ENCODE results near the gene YWHAG. TPM values are rescaled to one million over a fixed set of nuclear protein-coding genes. Genes with fewer than 3 reads are reported as not detected.
"Not testable (repeated sequence)": the region's sequence is repeated elsewhere in the genome, so short reads cannot be mapped to it uniquely, and the experiment has no call there.

The YWHAG gene
- total RNA-seq, 1 experiment from 2014 or later: 167 TPM

DNA sequence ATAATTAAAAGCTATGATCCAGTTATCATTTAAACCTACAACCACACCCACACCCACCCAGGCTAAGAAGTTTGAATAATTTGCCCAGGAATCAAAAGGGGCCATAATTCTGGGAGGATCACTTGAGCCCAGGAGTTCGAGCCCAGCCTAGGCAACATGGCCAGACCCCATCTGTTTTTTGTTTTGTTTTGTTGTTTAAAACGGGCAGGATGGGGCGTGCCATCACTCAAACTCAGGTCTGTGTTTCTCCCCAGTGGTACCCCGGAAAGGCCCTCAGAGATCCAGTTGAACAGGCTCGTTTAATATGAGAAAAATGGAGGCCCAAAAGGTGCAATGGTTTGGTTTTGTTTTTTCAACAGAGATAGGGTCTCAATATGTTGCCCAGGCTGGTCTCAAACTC lies 33.0 kb downstream of the YWHAG start:
- DNase-seq (ENCODE audit: low read depth): no peak

DNA sequence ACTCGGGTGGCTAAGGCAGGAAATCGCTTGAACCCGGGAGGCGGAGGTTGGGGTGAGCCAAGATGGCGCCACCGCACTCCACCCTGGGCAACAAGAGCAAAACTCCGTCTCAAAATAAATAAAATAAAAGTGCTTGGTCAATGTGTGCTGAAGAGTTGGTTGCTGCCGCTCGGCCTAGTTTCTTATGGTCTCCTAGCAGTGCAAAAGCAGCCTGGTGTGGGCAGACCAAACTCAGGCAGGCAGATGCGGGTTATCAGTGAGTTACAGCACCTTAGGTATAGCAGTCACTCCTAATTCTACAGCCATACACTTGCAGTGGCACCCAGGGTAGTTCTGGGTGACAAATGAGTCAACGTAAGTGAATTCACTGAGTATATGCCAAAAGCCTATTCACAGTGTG lies 33.7 kb downstream of the YWHAG start:
- no peak for DNase-seq (ENCODE audit: low read depth)

DNA sequence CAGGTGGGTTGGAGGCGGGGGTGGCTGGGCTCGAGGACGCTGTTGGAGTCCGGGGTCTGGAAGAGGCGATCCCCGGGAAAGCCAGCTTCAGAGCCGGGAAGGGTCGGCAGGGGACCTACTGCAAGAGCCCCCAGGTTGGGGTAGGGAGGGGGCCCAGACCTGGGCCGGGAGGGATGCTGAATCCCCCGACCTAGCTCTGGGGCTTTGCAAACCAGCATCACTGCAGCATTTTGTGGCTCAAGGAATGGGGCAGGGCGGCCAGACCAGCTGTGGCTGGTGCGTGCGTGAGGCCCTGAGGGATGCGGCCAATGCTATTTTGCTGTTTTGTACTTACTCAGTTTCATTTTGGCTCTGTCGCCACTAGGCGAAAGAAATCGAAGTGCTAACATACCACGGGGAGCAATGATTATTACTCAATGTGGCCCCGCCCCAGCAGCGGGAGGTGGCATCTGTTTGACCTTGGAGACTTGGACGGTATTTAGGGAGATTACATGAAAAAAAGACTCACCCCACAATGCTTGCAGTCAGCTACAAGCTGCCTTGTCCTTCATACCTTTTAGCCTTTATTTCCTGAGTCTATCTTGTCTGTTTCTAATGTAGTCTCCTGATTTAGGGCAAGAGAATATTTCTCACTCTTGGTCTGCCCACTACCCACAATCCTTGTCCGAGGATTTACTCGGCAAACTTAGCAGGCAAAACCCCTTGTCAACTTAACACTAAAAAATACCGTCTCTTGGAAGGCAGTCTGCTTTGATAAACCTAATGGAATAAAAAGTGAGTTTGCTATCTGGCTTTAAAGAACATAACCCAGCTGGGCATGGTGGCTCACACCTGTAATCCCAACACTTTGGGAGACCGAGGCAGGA lies 40.1 kb downstream of the YWHAG start:
- DNase-seq (ENCODE audit: low read depth): peak; percentile 98

DNA sequence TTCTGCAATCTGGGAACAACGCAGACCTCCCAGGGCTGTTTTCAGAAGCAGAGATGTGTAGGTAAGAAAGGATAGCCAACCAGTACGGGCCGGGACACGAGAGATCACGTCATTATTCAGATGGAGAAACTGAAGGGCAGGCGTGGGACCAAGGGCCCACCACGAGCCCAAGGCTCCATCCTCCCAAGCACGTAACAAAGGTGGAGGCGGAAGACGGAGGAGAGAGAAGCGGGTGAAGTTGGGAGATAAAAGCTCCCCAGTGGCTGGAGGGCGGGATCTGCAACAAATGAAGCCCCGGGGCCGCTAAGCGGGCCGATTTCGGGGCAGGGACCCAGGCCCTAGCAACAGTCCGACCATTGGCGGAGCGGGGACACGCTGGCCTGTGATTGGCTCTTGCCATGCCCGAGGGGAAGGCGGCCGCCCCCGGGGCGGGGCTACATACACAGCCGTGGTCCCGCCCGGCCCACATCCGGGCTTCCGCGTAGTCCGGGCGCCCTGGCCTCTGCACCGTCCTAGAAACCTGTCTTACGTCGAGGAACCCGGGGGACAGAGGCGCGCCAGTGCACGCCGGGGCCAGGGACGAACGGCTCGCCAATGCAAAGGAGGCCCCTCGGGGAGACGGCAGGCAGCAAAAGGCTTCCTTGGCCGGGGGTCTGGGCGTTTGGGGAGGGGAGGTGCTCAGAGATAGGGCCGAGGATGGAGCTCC lies 40.9 kb downstream of the YWHAG start:
- DNase-seq (ENCODE audit: low read depth): peak; percentile 96

DNA sequence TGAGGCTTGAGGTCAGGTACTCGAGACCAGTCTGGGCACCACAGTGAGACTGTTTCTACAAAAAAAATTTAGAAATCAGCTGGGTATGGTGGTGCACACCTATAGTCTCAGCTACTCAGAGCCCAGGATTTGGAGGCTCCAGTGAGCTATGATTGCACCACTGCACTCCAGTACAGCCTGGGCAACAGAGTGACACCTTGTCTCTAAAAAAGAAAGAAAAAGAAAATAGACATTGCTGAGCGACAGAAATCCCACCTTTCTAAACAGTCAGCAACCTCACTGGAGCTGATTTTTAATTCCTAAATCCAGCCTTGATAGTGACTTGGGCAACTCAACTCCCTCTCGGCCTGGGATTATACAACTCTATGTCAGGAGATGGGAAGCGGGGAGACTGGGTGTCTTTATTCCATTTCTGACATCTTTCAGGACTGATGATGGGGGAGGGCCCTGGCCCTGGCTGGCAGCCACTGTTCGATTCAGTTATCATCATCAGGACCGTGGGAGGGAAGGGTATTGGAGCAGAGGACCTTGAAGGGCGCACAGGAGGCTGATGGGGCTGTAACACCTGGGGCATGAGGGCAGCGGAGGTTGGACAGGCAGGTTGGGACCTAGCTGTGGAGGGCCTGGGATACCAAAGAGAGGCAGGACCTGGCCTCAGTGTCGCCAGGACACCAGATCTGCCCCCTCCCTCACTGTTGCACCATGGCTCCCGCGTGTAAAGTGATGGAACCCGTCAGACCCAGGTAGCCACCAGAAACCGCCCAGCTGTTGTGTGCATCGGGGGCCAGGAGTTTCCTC lies 41.6 kb downstream of the YWHAG start:
- no peak for DNase-seq (ENCODE audit: low read depth)

DNA sequence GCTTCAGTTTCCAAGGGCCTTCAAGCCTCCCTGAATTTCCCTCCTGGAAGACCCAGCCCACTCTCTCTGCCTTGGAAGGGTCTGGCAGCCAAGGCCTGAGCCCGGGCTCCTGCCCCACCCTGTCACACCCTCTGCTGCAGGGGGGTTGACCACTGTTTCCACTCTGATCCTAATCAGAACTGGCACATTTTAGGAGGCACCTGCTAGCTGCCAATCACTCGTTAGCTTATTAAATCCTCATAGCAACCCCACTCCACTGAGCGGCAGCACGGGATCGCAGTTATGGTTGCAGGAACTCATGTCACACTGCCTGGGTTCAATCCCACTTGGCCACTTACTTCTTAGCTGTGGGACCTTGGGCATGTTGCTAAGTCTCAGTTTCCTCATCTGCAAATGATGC lies 43.4 kb downstream of the YWHAG start:
- DNase-seq (ENCODE audit: low read depth): peak; percentile 80

DNA sequence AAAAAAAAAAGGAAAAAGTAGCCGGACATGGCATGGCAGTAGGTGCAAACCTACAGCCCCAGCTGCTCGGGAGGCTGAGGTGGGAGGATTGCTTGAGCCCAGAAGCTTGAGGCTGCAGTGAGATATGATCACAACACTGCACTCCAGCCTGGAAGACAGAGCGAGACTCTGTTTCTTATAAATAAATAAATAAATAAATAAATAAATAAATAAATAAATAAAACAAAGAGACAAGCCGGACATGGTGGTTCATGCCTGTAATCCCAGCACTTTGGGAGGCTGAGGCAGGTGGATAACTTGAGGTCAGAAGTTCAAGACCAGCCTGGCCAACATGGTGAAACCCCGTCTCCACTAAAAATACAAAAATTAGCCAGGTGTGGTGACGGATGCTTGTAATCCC lies 44.1 kb downstream of the YWHAG start:
- DNase-seq (ENCODE audit: low read depth): not testable (repeated sequence)

DNA sequence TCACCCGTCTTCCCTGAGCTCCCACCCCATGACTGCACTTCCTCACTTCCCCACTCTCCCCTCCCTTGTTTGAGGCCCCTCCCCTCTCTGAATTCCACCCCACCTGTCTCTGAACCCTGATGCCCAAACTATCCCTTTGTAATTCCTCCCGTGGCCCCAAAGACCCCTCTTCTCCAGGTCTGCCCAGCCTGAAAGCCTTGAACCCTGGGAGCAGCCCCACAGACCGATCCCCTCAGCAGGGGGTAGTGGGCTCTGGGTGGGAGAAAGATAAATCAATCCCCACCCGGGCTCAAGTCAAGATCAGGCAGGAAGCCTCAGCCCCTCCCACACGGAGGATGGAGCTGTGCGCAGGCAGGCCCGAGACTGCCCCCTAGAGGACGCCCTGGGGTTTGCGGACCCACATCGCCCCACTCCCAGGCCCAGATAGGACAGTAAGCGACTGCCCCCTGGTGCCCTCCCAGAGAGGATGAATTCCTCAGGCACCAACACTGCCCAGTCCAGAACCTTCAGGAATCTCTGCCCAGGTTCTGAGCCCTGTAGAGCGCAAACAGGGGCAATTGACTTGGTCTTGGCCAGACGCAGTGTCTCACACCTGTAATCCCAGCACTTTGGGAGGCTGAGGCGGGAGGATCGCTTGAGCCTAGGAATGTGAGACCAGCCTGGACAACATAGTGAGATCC lies 44.6 kb downstream of the YWHAG start:
- DNase-seq (ENCODE audit: low read depth): peak; percentile 91

DNA sequence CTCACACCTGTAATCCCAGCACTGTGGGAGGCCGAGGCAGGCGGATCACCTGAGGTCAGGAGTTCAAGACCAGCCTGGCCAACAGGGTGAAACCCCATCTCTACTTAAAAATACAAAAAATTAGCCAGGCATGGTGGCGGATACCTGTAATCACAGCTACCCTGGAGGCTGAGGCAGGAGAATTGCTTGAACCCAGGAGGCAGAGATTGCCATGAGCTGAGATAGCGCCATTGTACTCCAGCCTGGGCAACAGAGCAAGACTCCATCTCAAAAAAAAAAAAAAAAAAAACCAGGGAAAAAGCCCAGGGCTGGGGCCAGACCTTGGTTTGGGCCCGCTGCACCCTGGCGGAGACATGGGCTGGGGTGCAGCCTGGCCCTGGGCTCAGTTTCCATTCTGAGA lies 47.0 kb downstream of the YWHAG start:
- not testable (repeated sequence) for DNase-seq (ENCODE audit: low read depth)

DNA sequence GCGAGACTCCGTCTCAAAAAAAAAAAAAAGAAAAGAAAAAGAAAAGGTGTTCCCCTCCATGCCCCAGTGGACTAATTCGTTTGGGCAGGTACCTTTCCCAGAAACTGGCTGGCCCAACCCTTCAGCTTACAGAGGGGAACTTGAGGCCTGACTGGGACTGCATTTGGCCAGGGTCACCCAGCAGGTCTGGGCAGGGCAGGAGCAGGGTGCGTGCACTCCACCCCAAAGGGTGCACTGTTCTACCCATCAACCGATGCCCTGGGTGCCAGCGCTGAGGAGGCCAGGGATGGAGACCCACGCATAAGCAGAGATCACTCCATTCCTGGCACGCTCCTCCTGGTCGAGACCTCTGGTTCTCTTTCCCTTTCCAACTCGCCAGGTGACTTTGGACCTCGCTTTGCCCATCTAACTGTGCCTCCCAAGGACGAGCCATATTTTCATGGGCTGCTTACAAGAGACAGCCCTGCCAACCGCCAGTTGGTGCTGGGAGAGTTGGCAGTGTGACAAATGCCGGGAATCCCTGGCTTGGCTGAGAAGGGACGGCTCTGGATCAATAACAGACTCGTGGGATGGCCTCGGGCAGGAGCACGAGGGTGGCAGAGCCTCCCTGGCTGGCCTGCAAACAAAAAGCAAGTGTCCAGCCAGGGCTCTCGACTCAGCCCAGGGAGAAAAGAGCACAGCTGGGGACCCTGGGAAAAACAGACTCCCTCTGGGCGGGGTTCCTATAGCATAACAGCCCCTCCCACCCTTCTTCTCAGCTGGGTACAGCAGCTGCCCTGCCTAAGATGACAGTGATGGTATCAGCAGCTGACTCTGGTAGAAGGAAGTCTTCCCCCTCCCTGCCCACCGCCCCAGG lies 48.5 kb downstream of the YWHAG start:
- peak; percentile 98 for DNase-seq (ENCODE audit: low read depth)

DNA sequence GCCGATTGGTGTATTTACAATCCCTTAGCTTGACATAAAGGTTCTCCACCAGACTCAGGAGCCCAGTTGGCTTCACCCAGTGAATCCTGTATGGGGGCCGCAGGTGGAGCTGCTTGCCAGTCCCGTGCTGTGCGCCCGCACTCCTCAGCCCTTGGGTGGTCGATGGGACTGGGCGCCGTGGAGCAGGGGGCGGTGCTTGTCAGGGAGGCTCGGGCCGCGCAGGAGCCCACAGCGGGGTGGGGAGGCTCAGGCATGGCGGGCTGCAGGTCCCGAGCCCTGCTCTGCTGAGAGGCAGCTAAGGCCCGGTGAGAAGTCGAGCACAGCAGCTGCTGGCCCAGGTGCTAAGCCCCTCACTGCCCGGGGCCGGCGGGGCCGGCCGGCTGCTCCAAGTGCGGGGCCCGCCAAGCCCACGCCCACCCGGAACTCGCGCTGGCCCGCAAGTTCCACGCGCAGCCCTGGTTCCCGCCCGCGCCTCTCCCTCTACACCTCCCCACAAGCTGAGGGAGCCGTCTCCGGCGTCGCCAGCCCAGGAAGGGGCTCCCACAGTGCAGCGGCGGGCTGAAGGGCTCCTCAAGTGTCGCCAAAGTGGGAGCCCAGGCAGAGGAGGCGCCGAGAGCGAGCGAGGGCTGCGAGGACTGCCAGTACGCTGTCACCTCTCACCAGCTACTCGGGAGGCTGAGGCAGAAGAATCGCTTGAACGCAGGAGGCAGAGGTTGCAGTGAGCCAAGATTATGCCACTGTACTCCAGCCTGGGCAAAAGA lies 49.3 kb downstream of the YWHAG start:
- not testable (repeated sequence) for DNase-seq (ENCODE audit: low read depth)

DNA sequence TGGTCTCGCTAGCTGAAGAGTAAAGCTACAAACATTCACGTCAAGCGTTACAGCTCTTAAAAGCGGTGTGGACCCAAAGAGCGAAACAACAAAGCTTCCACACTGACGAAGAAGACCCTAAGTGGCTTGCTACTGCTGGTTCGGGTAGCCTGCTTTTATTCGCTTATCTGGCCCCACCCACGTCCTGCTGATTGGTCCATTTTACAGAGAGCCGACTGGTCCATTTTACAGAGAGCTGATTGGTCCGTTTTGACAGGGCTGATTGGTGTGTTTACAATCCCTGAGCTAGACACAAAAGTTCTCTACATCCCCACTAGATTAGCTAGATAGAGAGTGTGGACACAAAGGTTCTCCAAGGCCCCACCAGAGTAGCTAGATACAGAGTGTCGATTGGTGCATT lies 49.9 kb downstream of the YWHAG start:
- DNase-seq (ENCODE audit: low read depth): not testable (repeated sequence)

DNA sequence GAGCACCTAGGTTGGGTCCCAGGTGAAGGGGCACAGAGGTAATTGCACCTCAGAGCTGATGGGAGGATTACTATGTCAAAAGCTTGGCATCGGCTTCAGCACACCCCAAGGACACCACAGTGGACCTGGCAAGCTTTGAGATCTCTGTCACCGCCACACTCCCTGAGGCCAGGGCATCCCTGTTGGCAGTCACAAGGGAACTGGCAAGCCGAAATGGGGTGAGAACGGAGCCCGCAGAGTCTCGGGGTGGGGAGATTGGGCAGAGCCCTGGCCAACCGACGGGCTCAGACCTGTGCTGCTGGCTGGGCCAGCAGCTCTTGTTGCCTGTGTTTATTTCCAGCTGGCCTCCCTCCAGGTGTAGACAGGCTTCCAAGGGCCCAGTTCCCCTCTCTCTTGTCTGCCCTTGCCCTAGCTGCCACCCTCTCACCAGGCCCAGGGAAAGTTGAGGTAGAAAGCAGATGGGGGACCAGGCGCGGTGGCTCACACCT lies 53.9 kb downstream of the YWHAG start:
- no peak for DNase-seq (ENCODE audit: low read depth)

DNA sequence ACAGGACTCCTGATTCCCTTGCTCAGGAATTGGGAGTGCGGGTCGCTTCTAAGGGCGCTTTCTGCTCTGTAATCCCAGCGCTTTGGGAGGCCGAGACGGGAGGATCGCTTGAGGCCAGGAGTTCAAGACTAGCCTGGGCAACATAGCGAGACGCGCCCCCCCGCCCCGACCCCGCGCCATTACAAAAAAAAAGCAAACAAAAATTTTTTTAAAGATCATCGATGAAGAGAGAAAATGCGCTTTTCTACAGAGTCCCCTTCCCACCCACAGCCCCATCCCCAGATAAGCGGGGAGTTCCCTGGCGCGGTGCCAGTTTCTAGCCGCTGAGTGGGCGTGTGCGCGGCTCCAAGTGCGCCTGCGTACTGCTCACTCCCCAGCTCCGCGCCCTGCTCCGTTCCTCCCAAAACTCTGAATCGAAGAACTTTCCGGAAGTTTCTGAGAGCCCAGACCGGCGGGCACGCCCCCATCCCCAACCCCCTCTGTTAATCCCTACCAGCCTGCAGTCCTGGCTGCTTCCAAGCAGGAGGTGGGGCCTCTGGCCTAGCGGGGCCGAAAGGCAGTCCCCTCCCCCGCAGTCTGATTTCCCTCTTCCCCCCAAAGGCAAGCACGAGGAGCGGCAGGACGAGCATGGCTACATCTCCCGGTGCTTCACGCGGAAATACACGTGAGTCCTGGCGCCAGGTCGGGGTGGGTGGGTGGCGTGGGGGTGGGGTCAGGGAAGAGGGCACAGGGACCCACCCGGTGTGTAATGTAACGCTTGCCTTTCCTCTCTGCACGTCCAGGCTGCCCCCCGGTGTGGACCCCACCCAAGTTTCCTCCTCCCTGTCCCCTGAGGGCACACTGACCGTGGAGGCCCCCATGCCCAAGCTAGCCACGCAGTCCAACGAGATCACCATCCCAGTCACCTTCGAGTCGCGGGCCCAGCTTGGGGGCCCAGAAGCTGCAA lies 55.3 kb downstream of the YWHAG start:
- peak; percentile 94 for DNase-seq (ENCODE audit: low read depth)

DNA sequence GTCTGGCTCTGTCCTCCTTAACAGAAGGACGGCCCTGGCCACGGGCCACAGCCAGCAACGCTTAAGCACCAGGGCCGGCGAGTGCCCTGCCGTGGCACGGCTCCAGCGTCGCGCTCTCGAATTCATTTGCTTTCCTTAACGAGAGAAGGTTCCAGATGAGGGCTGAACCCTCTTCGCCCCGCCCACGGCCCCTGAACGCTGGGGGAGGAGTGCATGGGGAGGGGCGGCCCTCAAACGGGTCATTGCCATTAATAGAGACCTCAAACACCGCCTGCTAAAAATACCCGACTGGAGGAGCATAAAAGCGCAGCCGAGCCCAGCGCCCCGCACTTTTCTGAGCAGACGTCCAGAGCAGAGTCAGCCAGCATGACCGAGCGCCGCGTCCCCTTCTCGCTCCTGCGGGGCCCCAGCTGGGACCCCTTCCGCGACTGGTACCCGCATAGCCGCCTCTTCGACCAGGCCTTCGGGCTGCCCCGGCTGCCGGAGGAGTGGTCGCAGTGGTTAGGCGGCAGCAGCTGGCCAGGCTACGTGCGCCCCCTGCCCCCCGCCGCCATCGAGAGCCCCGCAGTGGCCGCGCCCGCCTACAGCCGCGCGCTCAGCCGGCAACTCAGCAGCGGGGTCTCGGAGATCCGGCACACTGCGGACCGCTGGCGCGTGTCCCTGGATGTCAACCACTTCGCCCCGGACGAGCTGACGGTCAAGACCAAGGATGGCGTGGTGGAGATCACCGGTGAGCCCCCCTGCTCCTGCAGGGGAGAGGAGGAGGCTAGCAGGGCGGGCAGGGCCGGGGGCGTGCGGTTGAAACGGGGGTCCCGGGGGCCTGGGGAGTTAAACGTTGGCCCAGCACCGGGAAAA lies 56.2 kb downstream of the YWHAG start, which contains the start of gene HSPB1:
Gene HSPB1 (plus strand): TSS at position 327 of the 855 bp plus-strand sequence. CDS start 40 bp downstream, at position 367.
- DNase-seq (ENCODE audit: low read depth): peak; percentile 93

DNA sequence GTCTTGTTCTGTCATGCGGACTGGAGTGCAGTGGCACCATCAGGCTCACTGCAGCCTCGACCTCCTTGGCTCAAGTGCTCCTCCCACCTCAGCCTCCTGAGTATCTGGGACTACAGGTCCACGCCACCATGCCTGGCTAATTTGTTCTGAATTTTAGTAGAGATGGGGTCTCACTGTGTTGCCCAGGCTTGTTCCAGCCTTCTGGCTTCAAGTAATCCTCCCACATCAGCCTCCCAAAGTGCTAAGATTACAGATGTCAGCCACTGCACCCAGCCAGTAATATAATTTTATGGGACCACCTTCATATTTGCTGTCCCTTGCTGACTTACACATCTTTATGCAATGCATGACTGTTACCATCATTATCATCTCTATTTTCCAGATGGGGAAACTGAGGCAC lies 57.8 kb downstream of the YWHAG start:
- DNase-seq (ENCODE audit: low read depth): no peak

DNA sequence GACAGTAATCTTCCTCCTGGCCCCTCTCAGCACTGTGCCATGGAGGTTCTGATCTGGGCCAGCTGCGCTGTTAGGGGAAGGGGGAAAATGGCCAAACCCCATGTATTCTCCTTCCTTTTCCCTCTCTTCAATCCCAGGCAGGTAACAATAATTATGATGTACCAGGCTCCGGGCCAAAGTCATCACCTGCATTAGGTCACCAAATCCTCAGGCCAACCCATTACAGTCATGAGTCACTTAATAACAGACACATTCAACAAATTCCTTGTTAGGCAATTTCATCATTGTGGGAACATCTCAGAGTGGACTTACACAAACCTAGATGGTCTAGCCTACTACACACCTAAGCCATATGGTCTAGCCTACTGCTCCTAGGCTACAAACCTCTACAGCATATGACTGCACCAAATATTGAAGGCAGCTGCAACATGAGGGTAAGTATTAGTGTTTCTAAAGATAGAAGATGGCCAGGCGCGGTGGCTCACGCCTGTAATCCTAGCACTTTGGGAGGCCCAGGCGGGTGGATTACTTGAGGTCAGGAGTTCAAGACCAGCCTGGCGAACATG lies 58.5 kb downstream of the YWHAG start:
- DNase-seq (ENCODE audit: low read depth): peak; percentile 73
